SK-N-SH (cell line): ENCODE data around the gene RPS16. TPM values are rescaled to one million over a fixed set of nuclear protein-coding genes. Genes with fewer than 3 reads are reported as not detected.

Experiments used
- CTCF ChIA-PET: fragments of 300-600, 350-600 bp; formaldehyde crosslinking; extraction: SDS; loops from one replicate; lab custom pipeline; 2021; lab: Yijun Ruan, JAX
- POLR2A ChIA-PET: fragments of 350-600 bp; sonication (Branson Sonifier 250); formaldehyde crosslinking; extraction: SDS; loops from one replicate; lab custom pipeline; 2020; ENCODE audit warnings: antibody characterized with exemption, inconsistent platforms; lab: Yijun Ruan, JAX
- DNase-seq: peaks from one replicate; pipeline ENCODE4 v3.0.0; 2012
- H2AFZ ChIP-seq: fragments of 200-600 bp; sonication (generic); 2 replicates; pipeline ENCODE4 v1.8.1; 2016; ENCODE audit warnings: antibody characterized with exemption, mild to moderate bottlenecking, low read depth
- H3F3A ChIP-seq: fragments of 200-600 bp; sonication (generic); replicated peaks from 2 replicates; pipeline ENCODE3; 2016; ENCODE audit warnings: antibody characterized with exemption, mild to moderate bottlenecking; ENCODE audit not compliant: insufficient read depth
- H3K27ac ChIP-seq, 2 experiments: fragments of 200-500 bp in 1 of 2; fragments of 200-600 bp in 1 of 2; sonication (Bioruptor generic) in 1 of 2; sonication (generic), shearing (Covaris generic) in 1 of 2; 2 replicates each; pipeline versions ENCODE4 v1.5.1 to v1.6.1; 2014 to 2016; ENCODE audit warnings: low read depth in 2 of 2, inconsistent platforms in 1 of 2, low read length in 1 of 2, mild to moderate bottlenecking in 1 of 2, mixed read lengths in 1 of 2
- H3K27me3 ChIP-seq: fragments of 200-600 bp; sonication (generic), shearing (Covaris generic); 2 replicates; pipeline ENCODE4 v1.6.1; 2016; ENCODE audit warnings: mixed run types; ENCODE audit not compliant: insufficient read depth
- H3K36me3 ChIP-seq, 2 experiments: fragments of 200-500 bp in 1 of 2; fragments of 200-600 bp in 1 of 2; sonication (Bioruptor generic) in 1 of 2; sonication (generic) in 1 of 2; replicated peaks in 1 of 2; 2 replicates each; pipeline versions ENCODE3 to v1.5.1; 2014 to 2016; ENCODE audit warnings: low read length in 1 of 2, mild to moderate bottlenecking in 1 of 2; ENCODE audit not compliant: insufficient read depth in 2 of 2, control insufficient read depth in 1 of 2
- H3K4me1 ChIP-seq, 2 experiments: fragments of 200-500 bp in 1 of 2; fragments of 200-600 bp in 1 of 2; sonication (Bioruptor generic) in 1 of 2; sonication (generic), shearing (Covaris generic) in 1 of 2; 2 replicates each; pipeline versions ENCODE4 v1.5.1 to v1.6.1; 2014 to 2016; ENCODE audit warnings: low read depth in 1 of 2, low read length in 1 of 2, mixed run types in 1 of 2; ENCODE audit not compliant: insufficient read depth in 2 of 2, control insufficient read depth in 1 of 2
- H3K4me2 ChIP-seq: fragments of 200-600 bp; sonication (generic), shearing (Covaris generic); 2 replicates; pipeline ENCODE4 v1.6.1; 2017; ENCODE audit warnings: mixed run types
- H3K4me3 ChIP-seq, 2 experiments: fragments of 200-500 bp in 1 of 2; fragments of 200-600 bp in 1 of 2; sonication (Bioruptor generic) in 1 of 2; sonication (generic), shearing (Covaris generic) in 1 of 2; 2 replicates each; pipeline versions ENCODE4 v1.5.1 to v1.8.1; 2014 to 2016; ENCODE audit warnings: low read depth in 2 of 2, inconsistent platforms in 1 of 2, low read length in 1 of 2, mild to moderate bottlenecking in 1 of 2, mixed read lengths in 1 of 2, moderate library complexity in 1 of 2
- H3K79me2 ChIP-seq: fragments of 200-600 bp; sonication (generic); 2 replicates; pipeline ENCODE4 v1.8.1; 2017; ENCODE audit warnings: mild to moderate bottlenecking; ENCODE audit not compliant: insufficient read depth
- H3K9ac ChIP-seq: fragments of 200-600 bp; sonication (generic); 2 replicates; pipeline ENCODE4 v1.6.1; 2017; ENCODE audit warnings: mixed run types
- H3K9me2 ChIP-seq: fragments of 200-600 bp; sonication (generic); 2 replicates; pipeline ENCODE4 v1.6.1; 2017; ENCODE audit warnings: mixed run types
- H3K9me3 ChIP-seq: fragments of 200-600 bp; sonication (generic); 2 replicates; pipeline ENCODE4 v1.6.1; 2017; ENCODE audit warnings: mixed run types, mild to moderate bottlenecking, moderate library complexity
- H4K20me1 ChIP-seq: fragments of 200-600 bp; sonication (generic); 2 replicates; pipeline ENCODE4 v1.6.1; 2017; ENCODE audit warnings: mild to moderate bottlenecking, mixed run types; ENCODE audit not compliant: insufficient read depth
- CTCF ChIP-seq: fragments of 200-600 bp; sonication (generic); IDR thresholded peaks from 2 replicates; pipeline ENCODE4 v1.6.1; 2017; ENCODE audit warnings: antibody characterized with exemption, mild to moderate bottlenecking, moderate library complexity
- ELF1 ChIP-seq: IDR thresholded peaks from 2 replicates; pipeline ENCODE4 v1.4.0; 2012
- EZH2phosphoT487 ChIP-seq: fragments of 200-600 bp; sonication (generic); IDR thresholded peaks from 2 replicates; pipeline ENCODE4 v1.6.1; 2017; ENCODE audit warnings: low read depth, mixed run types, mild to moderate bottlenecking, antibody characterized with exemption, moderate library complexity, borderline replicate concordance
- FOXJ3 ChIP-seq: sonication (generic); formaldehyde crosslinking; IDR thresholded peaks from 2 replicates; pipeline ENCODE4 v1.5.1; 2020; ENCODE audit warnings: mild to moderate bottlenecking, missing genetic modification reagents
- FOXM1 ChIP-seq: IDR thresholded peaks from 2 replicates; pipeline ENCODE4 v1.4.0; 2012; ENCODE audit warnings: low read depth, mild to moderate bottlenecking
- MEF2A ChIP-seq: IDR thresholded peaks from 2 replicates; pipeline ENCODE4 v1.4.0; 2012; ENCODE audit warnings: low read depth, borderline replicate concordance
- NFIC ChIP-seq: IDR thresholded peaks from 2 replicates; pipeline ENCODE4 v1.4.0; 2012; ENCODE audit warnings: borderline replicate concordance
- PBX3 ChIP-seq: IDR thresholded peaks from 2 replicates; pipeline ENCODE4; 2012
- POLR2AphosphoS5 ChIP-seq: IDR thresholded peaks from 2 replicates; pipeline ENCODE4 v1.6.1; 2012; ENCODE audit warnings: low read depth, low read length
- RAD21 ChIP-seq: IDR thresholded peaks from 2 replicates; pipeline ENCODE4 v1.6.1; 2012; ENCODE audit warnings: mild to moderate bottlenecking, low read length
- RFX5 ChIP-seq: IDR thresholded peaks from 2 replicates; pipeline ENCODE4 v1.6.1; 2012; ENCODE audit warnings: mild to moderate bottlenecking, improper control_type of control experiment, low read length
- RXRA ChIP-seq: IDR thresholded peaks from 2 replicates; pipeline ENCODE4 v1.4.0; 2012; ENCODE audit warnings: low read depth, mild to moderate bottlenecking, borderline replicate concordance
- SIN3A ChIP-seq: IDR thresholded peaks from 2 replicates; pipeline ENCODE4 v1.6.1; 2012; ENCODE audit warnings: low read depth, mild to moderate bottlenecking, low read length, moderate library complexity, borderline replicate concordance
- SMC3 ChIP-seq: IDR thresholded peaks from 2 replicates; pipeline ENCODE4 v1.6.1; 2012; ENCODE audit warnings: low read depth, low read length, improper control_type of control experiment
- TEAD4 ChIP-seq: IDR thresholded peaks from 2 replicates; pipeline ENCODE4 v1.4.0; 2012; ENCODE audit warnings: mild to moderate bottlenecking, borderline replicate concordance; ENCODE audit not compliant: insufficient read depth
- WGBS: methylation state at CpG from one replicate; pipeline ENCODE4 v1.1.6; 2017; ENCODE audit warnings: low lambda C conversion rate; 5-methylcytosine and 5-hydroxymethylcytosine counted together
- polyA plus RNA-seq, 3 experiments: library from polyadenylated mRNA; depleted of rRNA; stranded (reverse); fragments of >200 nt; gene quantifications; 2 replicates each; pipeline ENCODE4 v1.2.3, GENCODE V29; 2012

RPS16 gene
- polyA plus RNA-seq, 1 of the 3 experiments (the other 2 are of a cell fraction), result 7,541 TPM

DNA sequence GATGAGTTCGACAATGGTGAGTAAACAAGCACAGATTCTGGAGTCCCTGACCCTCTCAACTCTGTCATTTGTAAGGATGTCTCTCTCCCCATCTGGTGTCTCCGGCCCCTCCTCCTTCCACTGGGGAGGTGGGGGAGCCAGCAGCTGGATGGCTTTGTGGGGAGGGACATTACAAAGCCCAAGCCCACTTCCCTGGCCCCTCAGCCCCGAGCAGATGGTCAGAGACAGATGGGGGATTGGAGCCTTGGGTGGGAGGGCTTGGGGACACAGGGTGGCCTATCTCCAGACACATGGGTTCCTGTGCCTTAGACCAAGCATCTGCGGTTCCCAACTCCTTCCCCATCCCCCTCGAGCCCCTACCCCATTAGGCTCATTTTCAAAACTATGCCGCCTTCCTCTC lies 47.4 kb upstream of the RPS16 start (continued):
- TF ChIP-seq RAD21 (no peak), EZH2phosphoT487 (no peak), CTCF (no peak)
- TF ChIP-seq, all 33 proteins: peak for 0

DNA sequence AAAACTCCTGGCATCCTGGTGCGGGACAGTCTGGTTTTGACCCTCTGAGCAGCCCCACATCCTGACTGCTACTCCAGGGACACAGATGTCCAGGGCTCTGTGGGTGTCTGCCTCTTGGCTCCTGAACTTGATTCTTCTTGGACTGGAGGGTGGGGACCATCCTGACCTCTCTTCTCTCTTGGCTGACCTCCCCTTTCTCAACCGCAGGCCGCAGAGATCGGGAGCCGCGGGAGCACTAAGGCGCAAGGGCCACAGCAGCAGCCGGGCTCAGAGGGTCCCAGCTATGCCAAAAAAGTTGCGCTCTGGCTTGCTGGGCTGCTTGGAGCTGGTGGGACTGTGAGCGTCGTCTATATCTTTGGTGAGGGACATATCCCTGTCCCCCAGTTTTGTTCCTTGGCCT lies 45.9 kb upstream of the RPS16 start:
- no peaks in the 10 kb centered on the region for H3K27me3 ChIP-seq
- peaks cover 37% of the 10 kb centered on the region for H3K79me2 ChIP-seq
- H3K27ac ChIP-seq, result no peak overlapping the region
- H3K9ac ChIP-seq, result peak overlapping the region; percentile 96
- CTCF ChIA-PET, result interaction anchor here (1.3 kb wide), 1 partner anchor 16 kb away, joined by 5 read pairs; no protein-coding TSS in a partner anchor
- H3K9me2 ChIP-seq, result no peaks in the 10 kb centered on the region
- 67% methylated on average over 9 of the region's 11 CpGs for WGBS
- peaks cover 20% of the 10 kb centered on the region for H3F3A ChIP-seq
- DNase-seq, result no peak
- TF ChIP-seq MEF2A, result no peak
- TF ChIP-seq RFX5, result no peak
- TF ChIP-seq PBX3, result no peak
- no peak for TF ChIP-seq FOXJ3 (CRISPR knock-in tag)
- no peak for TF ChIP-seq TEAD4
- no peak for TF ChIP-seq RXRA
- no peak for TF ChIP-seq CTCF
- no peak for TF ChIP-seq ELF1
- TF ChIP-seq NFIC, result no peak
- TF ChIP-seq SMC3, result no peak
- no peak for TF ChIP-seq SIN3A
- TF ChIP-seq FOXM1, result no peak
- no peak for TF ChIP-seq POLR2AphosphoS5
- peaks cover 0 to 14% of the 10 kb centered on the region in 2 experiments; a peak in 1 of 4 replicates for H3K4me1 ChIP-seq
- no peak overlapping the region for H2AFZ ChIP-seq
- H3K36me3 ChIP-seq, result peaks cover 15 to 20% of the 10 kb centered on the region in 2 experiments
- H3K4me2 ChIP-seq, result peak overlapping the region; percentile 95
- peak overlapping the region; percentile 94 to 95 for H3K4me3 ChIP-seq
- H4K20me1 ChIP-seq, result no peaks in the 10 kb centered on the region
- H3K9me3 ChIP-seq, result no peaks in the 10 kb centered on the region
- POLR2A ChIA-PET, result no interaction called here
